ENCODE results near the gene EFS. TPM values are rescaled to one million over a fixed set of nuclear protein-coding genes. Genes with fewer than 3 reads are reported as not detected.
A peak's percentile ranks its signal among the peaks of the same experiment; 100 is the strongest.

EFS gene
- total RNA-seq, 3 donors from 2014 or later = 15.7 to 24.6 (median 18.0) TPM

- Histone ChIP-seq H3K4me3 (peak overlapping the region; percentile 76 to 97 (median 92)), H3K9me3 (no peaks in the 10 kb centered on the region), H3K4me1 (peaks cover 0 to 4% of the 10 kb centered on the region in 2 donors), H3K27ac (peak overlapping the region; percentile 94 to 97), H3K27me3 (no peaks in the 10 kb centered on the region), H3K36me3 (no peaks in the 10 kb centered on the region)
- intact Hi-C loops (cut with DNase I; ENCODE audit: low total_unique reads) = loop anchor here (5.0 to 10.0 kb wide), 2 partner anchors 152 to 336 kb away; no protein-coding TSS in a partner anchor
- TF ChIP-seq POLR2AphosphoS5 (IDR thresholded peaks at IDR 0.05) (no peak), POLR2A (IDR thresholded peaks at IDR 0.05) (no peak)
- no peak for DNase-seq (ENCODE audit: low spot score in 2 of 2)
Measured at GRCh38 chr14:23322568-23323517, 42.1 kb downstream of the EFS start.

GRCh38 chr14:23321572-23322547 is 43.1 kb downstream of the EFS start:
- peaks cover 0 to 4% of the 10 kb centered on the region in 2 donors for H3K4me1 ChIP-seq
- peak overlapping the region; percentile 76 to 97 (median 92) for H3K4me3 ChIP-seq
- H3K27ac ChIP-seq = peak overlapping the region; percentile 94 to 97
- intact Hi-C loops (cut with DNase I; ENCODE audit: low total_unique reads) = loop anchor here (5.0 to 10.0 kb wide), 2 partner anchors 153 to 335 kb away; no protein-coding TSS in a partner anchor
- no peak for DNase-seq (ENCODE audit: low spot score in 2 of 2)
- no peaks in the 10 kb centered on the region for H3K9me3 ChIP-seq
- TF ChIP-seq CTCF (IDR thresholded peaks at IDR 0.05) = no peak
- TF ChIP-seq POLR2AphosphoS5 (IDR thresholded peaks at IDR 0.05) = no peak
- no peak for TF ChIP-seq POLR2A (IDR thresholded peaks at IDR 0.05)
- no peaks in the 10 kb centered on the region for H3K36me3 ChIP-seq
- no peaks in the 10 kb centered on the region for H3K27me3 ChIP-seq

- H3K27me3 ChIP-seq = no peaks in the 10 kb centered on the region
- TF ChIP-seq CTCF (IDR thresholded peaks at IDR 0.05) (peak in 1 of 3 donors; percentile 16), POLR2AphosphoS5 (IDR thresholded peaks at IDR 0.05) (peak; percentile 85 to 94 (median 88)), POLR2A (IDR thresholded peaks at IDR 0.05) (peak; percentile 23)
- H3K4me3 ChIP-seq = peak within 1 kb of the TSS; percentile 76 to 97 (median 92)
- no peaks in the 10 kb centered on the region for H3K9me3 ChIP-seq
- peak; percentile 100 for DNase-seq (ENCODE audit: low spot score in 2 of 2)
- intact Hi-C loops (cut with DNase I; ENCODE audit: low total_unique reads) = loop anchor here (5.0 to 10.0 kb wide), 2 partner anchors 154 to 334 kb away; no protein-coding TSS in a partner anchor
- H3K36me3 ChIP-seq = no peaks in the 10 kb centered on the region
- H3K4me1 ChIP-seq = peaks cover 0 to 4% of the 10 kb centered on the region in 2 donors
- H3K27ac ChIP-seq = peak within 1 kb of the TSS; percentile 94 to 97
Measured at GRCh38 chr14:23320584-23321571, 44.1 kb downstream of the EFS start, which contains the start of gene PABPN1. Gene PABPN1 (plus strand): TSS chr14:23321457. CDS start chr14:23321470, 13 bp downstream.

GRCh38 chr14:23319746-23320583 is 45.0 kb downstream of the EFS start:
- no peaks in the 10 kb centered on the region for H3K9me3 ChIP-seq
- H3K4me1 ChIP-seq = peaks cover 0 to 4% of the 10 kb centered on the region in 2 donors
- H3K27me3 ChIP-seq = no peaks in the 10 kb centered on the region
- peak overlapping the region; percentile 36 to 92 (median 76) for H3K4me3 ChIP-seq
- intact Hi-C loops (cut with DNase I; ENCODE audit: low total_unique reads) = loop anchor here (5.0 to 10.0 kb wide), 2 partner anchors 155 to 333 kb away; no protein-coding TSS in a partner anchor
- no peak for DNase-seq (ENCODE audit: low spot score in 2 of 2)
- TF ChIP-seq POLR2AphosphoS5 (IDR thresholded peaks at IDR 0.05) (no peak), POLR2A (IDR thresholded peaks at IDR 0.05) (no peak), CTCF (IDR thresholded peaks at IDR 0.05) (no peak)
- H3K36me3 ChIP-seq = no peaks in the 10 kb centered on the region
- H3K27ac ChIP-seq = peak overlapping the region; percentile 94 to 97

All from breast epithelium (tissue), 4 donors.